GM12872 (cell line): ENCODE data around the gene IGDCC3.

Experiments
- TF ChIP-seq, protein P1 (sequence below): IDR thresholded peaks from 3 replicates; pipeline ENCODE4 v1.5.1; 2011; ENCODE audit warnings: low read depth, mild to moderate bottlenecking, low read length, moderate library complexity; ENCODE audit not compliant: insufficient read depth

IGDCC3 gene

DNA sequence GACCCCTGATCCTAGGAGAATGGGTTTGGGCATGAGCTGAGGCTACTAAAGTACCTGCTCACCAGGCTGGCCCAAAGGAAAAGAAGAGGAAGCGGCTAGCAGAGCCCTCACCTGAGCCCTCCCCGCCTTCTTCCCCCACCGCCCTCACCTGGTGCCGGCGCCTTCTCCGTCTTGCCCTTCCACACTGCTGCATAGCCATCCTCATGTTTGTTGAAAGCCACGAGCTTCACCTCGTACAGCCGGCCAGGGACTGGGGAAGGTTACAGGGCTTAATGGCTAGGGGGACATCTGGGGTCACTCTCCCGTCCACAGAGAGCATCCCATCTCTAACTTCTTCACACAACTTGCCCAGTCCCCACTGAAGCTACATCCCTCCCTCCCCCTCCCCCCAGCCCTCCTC is 13.9 kb upstream of the IGDCC3 start:
- TF ChIP-seq, protein P1, sequence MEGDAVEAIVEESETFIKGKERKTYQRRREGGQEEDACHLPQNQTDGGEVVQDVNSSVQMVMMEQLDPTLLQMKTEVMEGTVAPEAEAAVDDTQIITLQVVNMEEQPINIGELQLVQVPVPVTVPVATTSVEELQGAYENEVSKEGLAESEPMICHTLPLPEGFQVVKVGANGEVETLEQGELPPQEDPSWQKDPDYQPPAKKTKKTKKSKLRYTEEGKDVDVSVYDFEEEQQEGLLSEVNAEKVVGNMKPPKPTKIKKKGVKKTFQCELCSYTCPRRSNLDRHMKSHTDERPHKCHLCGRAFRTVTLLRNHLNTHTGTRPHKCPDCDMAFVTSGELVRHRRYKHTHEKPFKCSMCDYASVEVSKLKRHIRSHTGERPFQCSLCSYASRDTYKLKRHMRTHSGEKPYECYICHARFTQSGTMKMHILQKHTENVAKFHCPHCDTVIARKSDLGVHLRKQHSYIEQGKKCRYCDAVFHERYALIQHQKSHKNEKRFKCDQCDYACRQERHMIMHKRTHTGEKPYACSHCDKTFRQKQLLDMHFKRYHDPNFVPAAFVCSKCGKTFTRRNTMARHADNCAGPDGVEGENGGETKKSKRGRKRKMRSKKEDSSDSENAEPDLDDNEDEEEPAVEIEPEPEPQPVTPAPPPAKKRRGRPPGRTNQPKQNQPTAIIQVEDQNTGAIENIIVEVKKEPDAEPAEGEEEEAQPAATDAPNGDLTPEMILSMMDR, result no peak

DNA sequence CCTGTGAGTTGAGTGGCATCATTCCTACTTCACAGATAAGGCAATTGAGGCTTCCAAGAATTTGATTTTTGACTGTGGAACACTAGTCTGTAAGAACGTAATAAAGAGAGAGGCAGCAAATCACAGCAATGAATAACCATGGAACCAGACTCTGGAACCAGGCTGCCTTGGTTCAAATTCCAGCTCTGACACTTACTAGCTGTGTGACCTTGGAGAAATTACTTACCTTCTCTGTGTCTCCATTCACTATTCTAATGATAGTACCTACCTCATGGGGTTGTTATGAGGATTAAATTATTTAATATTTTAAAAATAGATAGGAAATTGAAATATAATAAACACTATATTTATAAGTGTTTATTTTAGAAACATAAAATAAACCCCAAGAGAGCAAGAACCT is 12.6 kb upstream of the IGDCC3 start:
- TF ChIP-seq, protein P1, result no peak

DNA sequence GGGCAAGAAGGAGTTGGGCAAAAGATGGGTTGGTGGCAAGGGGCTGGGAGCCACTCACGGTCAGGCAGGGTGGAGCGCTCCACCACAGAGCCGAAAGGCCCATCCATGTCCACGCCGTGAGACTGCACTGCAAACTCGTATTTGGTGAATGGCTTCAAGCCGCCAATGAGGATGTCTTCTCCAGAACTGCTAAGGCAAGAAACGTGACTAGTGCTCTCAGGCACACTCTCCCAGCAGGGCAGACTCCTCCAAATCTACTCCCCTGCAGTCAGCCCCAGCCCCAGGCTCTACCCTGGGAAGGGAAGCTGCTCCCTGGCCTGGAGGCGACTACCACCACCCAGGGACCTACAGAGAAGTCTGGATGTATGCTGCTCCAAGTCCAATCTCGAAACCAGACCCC is 11.4 kb upstream of the IGDCC3 start:
- TF ChIP-seq, protein P1, result no peak

DNA sequence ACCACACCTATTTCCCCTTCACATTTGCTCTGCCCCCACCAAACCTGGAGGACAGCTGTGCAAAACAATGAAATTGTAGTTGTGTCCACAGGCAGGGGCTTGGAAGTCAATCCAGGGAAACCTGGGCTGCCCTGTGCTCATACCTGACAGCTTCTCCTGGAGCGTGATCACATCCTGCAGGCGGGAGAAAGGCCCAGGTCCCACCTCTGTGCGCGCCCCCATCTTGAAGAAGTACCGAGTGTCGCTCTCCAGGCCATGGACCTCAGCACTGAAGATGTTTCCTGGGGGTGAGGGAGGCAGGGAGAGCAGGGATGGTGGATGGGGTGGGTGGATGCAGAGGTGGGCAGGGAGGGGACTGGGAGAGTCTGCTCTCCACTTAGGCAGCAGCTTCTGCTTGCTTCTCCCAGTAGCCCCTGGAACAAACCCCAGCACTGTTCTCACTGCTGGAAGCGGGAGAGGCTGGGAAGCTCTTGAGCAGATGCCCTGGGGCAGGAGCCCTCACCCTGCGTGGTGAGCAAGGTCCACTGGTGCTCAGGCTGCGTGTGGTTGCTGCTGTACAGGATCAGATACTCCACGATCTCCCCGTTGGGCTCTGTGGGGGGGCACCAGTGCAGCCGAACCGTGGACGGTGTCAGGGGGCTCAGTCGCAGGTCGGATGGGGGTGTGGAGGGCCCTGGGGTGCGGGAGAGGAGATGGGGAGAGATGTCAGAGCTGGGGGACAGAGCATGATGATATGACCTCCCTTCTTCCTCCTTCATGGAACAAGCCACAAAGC is 10.7 kb upstream of the IGDCC3 start:
- TF ChIP-seq, protein P1, result no peak

DNA sequence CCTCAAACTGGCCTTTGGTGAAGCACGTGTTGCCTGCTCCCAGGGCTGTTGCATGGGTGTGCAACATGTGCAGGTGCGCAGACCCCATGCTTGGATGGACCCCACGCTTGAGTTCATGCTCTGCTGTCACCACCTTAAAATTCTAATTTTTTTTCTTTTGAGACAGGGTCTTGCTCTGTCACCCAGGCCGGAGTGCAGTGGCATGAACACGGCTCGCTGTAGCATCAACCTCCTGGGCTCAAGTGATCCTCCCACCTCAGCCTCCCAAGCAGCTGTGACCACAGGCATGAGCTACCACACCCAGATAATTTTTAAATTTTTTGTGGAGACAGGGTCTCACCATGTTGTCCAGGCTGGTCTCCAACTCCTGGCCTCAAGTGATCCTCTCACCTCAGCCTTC is 9.1 kb upstream of the IGDCC3 start:
- TF ChIP-seq, protein P1, result no peak

DNA sequence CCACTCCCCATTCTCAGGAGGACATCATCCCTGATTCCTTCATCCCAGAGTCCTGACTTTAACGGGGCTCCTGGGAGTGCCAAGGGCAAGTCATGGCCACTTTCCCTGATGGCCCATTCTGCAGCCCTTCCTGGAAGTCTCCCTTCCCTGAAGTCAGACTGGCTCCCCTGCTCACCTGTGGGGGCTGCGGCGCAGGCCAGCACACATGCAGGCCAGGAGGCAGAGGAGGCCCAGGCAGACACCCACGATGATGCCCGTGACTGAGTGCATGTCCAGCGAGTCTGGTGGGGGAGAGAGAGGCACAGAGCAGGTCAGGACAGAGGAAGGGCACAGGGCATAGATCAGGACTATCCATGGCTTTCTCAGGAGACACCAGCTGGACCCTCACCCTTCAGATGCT is 8.6 kb upstream of the IGDCC3 start:
- TF ChIP-seq, protein P1, result no peak

- TF ChIP-seq, protein P1, result no peak
Measured at GRCh38 chr15:65385870-65386258, 8.1 kb upstream of the IGDCC3 start.
